Endothelial cell of umbilical vein (primary cell): ENCODE data around the gene MAN1A1. TPM values are rescaled to one million over a fixed set of nuclear protein-coding genes. Genes with fewer than 3 reads are reported as not detected.

Source experiments
- BruUV-seq: library from RNA; stranded (reverse); fragments of 400-500 nt; replicated peaks from 2 replicates; lab custom pipeline; 2021; lab: Mats Ljungman, UMichigan
- CTCF ChIA-PET: fragments of 300-600, 350-600 bp; sonication (Branson Sonifier 250); formaldehyde crosslinking; loops from one replicate; lab custom pipeline; 2021; ENCODE audit warnings: antibody characterized with exemption, inconsistent platforms; lab: Charles Lee
- POLR2A ChIA-PET: fragments of 300-600, 350-600 bp; sonication (Branson Sonifier 250); formaldehyde crosslinking; loops from one replicate; lab custom pipeline; 2021; ENCODE audit warnings: antibody characterized with exemption, inconsistent platforms; lab: Charles Lee
- DNase-seq: peaks from one replicate; pipeline ENCODE4 v3.0.0-alpha.2; 2011; ENCODE audit warnings: low read depth, low spot score
- FAIRE-seq: peaks from 2 replicates; lab custom pipeline; 2011; peaks lifted over from hg19 to GRCh38; lab: Jason Lieb, UNC
- H2AFZ ChIP-seq: 2 replicates; pipeline ENCODE4 v1.6.0; 2012; ENCODE audit warnings: low read depth, low read length, control low read depth, inconsistent platforms
- H3K27ac ChIP-seq: 2 replicates; pipeline ENCODE4 v1.5.1; 2011; ENCODE audit warnings: low read depth, mild to moderate bottlenecking, control low read depth, low read length, moderate library complexity; ENCODE audit not compliant: insufficient read depth
- H3K27me3 ChIP-seq, 2 experiments: 2 replicates each; pipeline versions ENCODE4 v1.6.0 to v1.6.1; 2011; ENCODE audit warnings: low read length in 2 of 2, mixed read lengths in 1 of 2; ENCODE audit not compliant: control insufficient read depth in 2 of 2, insufficient read depth in 2 of 2
- H3K36me3 ChIP-seq, 2 experiments: 2 replicates in 1 of 2; 3 replicates in 1 of 2; pipeline ENCODE4 v1.5.1; 2011; ENCODE audit warnings: low read length in 2 of 2, mild to moderate bottlenecking in 1 of 2, moderate library complexity in 1 of 2; ENCODE audit not compliant: control insufficient read depth in 2 of 2, insufficient read depth in 2 of 2; ENCODE audit errors: extremely low read depth in 1 of 2
- H3K4me1 ChIP-seq: 3 replicates; pipeline ENCODE4 v1.5.1; 2011; ENCODE audit warnings: mild to moderate bottlenecking, low read length; ENCODE audit not compliant: control insufficient read depth, insufficient read depth; ENCODE audit errors: extremely low read depth
- H3K4me2 ChIP-seq: 2 replicates; pipeline ENCODE4 v1.6.1; 2011; ENCODE audit warnings: low read length, control low read depth, mixed read lengths; ENCODE audit not compliant: insufficient read depth
- H3K4me3 ChIP-seq, 3 experiments: fragments of 200-600 bp in 1 of 3; sonication (generic), shearing (Covaris generic) in 1 of 3; replicated peaks in 1 of 3; 2 replicates each; pipeline ENCODE4 v1.5.1; 2011 to 2016; ENCODE audit warnings: control low read depth in 3 of 3, low read length in 3 of 3, mild to moderate bottlenecking in 2 of 3, inconsistent platforms in 1 of 3, low read depth in 1 of 3, moderate library complexity in 1 of 3; ENCODE audit not compliant: insufficient read depth in 1 of 3
- H3K79me2 ChIP-seq: 2 replicates; pipeline ENCODE4 v1.6.0; 2012; ENCODE audit warnings: low read length, inconsistent platforms; ENCODE audit not compliant: control insufficient read depth, insufficient read depth
- H3K9ac ChIP-seq: replicated peaks from 2 replicates; pipeline ENCODE3; 2011; ENCODE audit warnings: low read length, control low read depth; ENCODE audit not compliant: insufficient read depth; ENCODE audit errors: extremely low read depth
- H3K9me1 ChIP-seq: replicated peaks from 3 replicates; pipeline ENCODE4 v1.6.0; 2011; ENCODE audit warnings: mild to moderate bottlenecking, low read length; ENCODE audit not compliant: control insufficient read depth, insufficient read depth; ENCODE audit errors: extremely low read depth
- H3K9me3 ChIP-seq: replicated peaks from 2 replicates; pipeline ENCODE4 v1.5.1; 2012; ENCODE audit warnings: low read length, inconsistent platforms; ENCODE audit not compliant: control insufficient read depth, insufficient read depth
- H4K20me1 ChIP-seq: replicated peaks from 2 replicates; pipeline ENCODE3; 2011; ENCODE audit warnings: mild to moderate bottlenecking, low read length; ENCODE audit not compliant: control insufficient read depth, insufficient read depth; ENCODE audit errors: extremely low read depth
- CTCF ChIP-seq, 2 donors: IDR thresholded peaks; 1 replicate in 1 of 2; 2 replicates in 1 of 2; pipeline ENCODE4 v1.5.1; 2011; ENCODE audit warnings: low read length in 2 of 2, mild to moderate bottlenecking in 2 of 2, moderate library complexity in 2 of 2, control low read depth in 1 of 2, inconsistent platforms in 1 of 2, low read depth in 1 of 2; ENCODE audit not compliant: insufficient read depth in 1 of 2; ENCODE audit errors: extremely low read depth in 1 of 2
- EZH2 ChIP-seq: IDR thresholded peaks from 2 replicates; pipeline ENCODE4 v1.6.1; 2012; ENCODE audit warnings: borderline replicate concordance, low read depth, mild to moderate bottlenecking, moderate library complexity, low read length, inconsistent platforms; ENCODE audit not compliant: severe bottlenecking
- FOS ChIP-seq: IDR thresholded peaks from 2 replicates; pipeline ENCODE4 v1.6.1; 2011; ENCODE audit warnings: mild to moderate bottlenecking, low read length, moderate library complexity, borderline replicate concordance; ENCODE audit not compliant: insufficient read depth
- GATA2 ChIP-seq: IDR thresholded peaks from 2 replicates; pipeline ENCODE4 v1.7.0; 2011; ENCODE audit warnings: low read depth, mild to moderate bottlenecking, moderate library complexity, mixed read lengths, low read length; ENCODE audit not compliant: insufficient read length, insufficient read depth
- JUN ChIP-seq: IDR thresholded peaks from 2 replicates; pipeline ENCODE4 v1.6.1; 2011; ENCODE audit warnings: borderline replicate concordance, low read depth; ENCODE audit not compliant: insufficient read length, insufficient read depth
- MAX ChIP-seq: IDR thresholded peaks from 2 replicates; pipeline ENCODE4 v1.6.1; 2011; ENCODE audit not compliant: insufficient read depth, insufficient read length
- MYC ChIP-seq: IDR thresholded peaks from one replicate; pipeline ENCODE4 v1.6.1; 2011; ENCODE audit warnings: mild to moderate bottlenecking, low read depth, low read length
- POLR2A ChIP-seq: IDR thresholded peaks from 2 replicates; pipeline ENCODE4 v1.6.1; 2012; ENCODE audit warnings: low read depth, mild to moderate bottlenecking, control low read depth, low read length
- POLR2AphosphoS5 ChIP-seq: IDR thresholded peaks from 2 replicates; pipeline ENCODE4 v1.6.1; 2012; ENCODE audit warnings: low read depth, mild to moderate bottlenecking, control low read depth, low read length, moderate library complexity; ENCODE audit not compliant: insufficient read depth
- dilution Hi-C: fragments of 300-500 bp; cut with MboI; formaldehyde crosslinking; loops from one replicate; pipeline ENCODE4 v1.15.0; 2019; ENCODE audit warnings: low sequenced_read_pairs; ENCODE audit not compliant: extremely low pct_ligation_motif_present
- intact Hi-C: fragments of 100-400 bp; cut with micrococcal nuclease; formaldehyde crosslinking; loops from one replicate; pipeline ENCODE4 v1.10.0; 2022
- polyA plus RNA-seq, 4 experiments: library from polyadenylated mRNA; depleted of rRNA in 3 of 4; stranded (reverse) in 3 of 4; unstranded in 1 of 4; fragments of >200 nt; gene quantifications; 2 replicates each; pipeline versions ENCODE4 v1.2.1 to v1.2.3, GENCODE V29; 2011 to 2012; ENCODE audit warnings: missing spikeins in 1 of 4
- total RNA-seq: library from RNA; stranded (reverse); gene quantifications from 2 replicates; pipeline ENCODE4 v1.2.3, GENCODE V29; 2021

The MAN1A1 gene
- total and polyA plus RNA-seq, 2 donors (not counting 3 experiments of a cell fraction or from before 2014, with no cell fraction given): 3.3 to 12.9 TPM

- H3K9me1 ChIP-seq: no peaks in the 10 kb centered on the region
- H3K27me3 ChIP-seq: no peaks in the 10 kb centered on the region
- no TSS peak for BruUV-seq
- H3K4me1 ChIP-seq: no peaks in the 10 kb centered on the region
- TF ChIP-seq GATA2: no peak
- TF ChIP-seq POLR2AphosphoS5: no peak
- no peak for TF ChIP-seq CTCF (IDR thresholded peaks at IDR 0.05; ENCODE audit: extremely low read depth in 1 of 2, insufficient read depth in 1 of 2, low read depth in 1 of 2, low read length in 2 of 2)
- TF ChIP-seq FOS: no peak
- TF ChIP-seq POLR2A: no peak
- no peak for TF ChIP-seq JUN
- no peak for TF ChIP-seq MYC
- no peak for TF ChIP-seq EZH2
- no peak for TF ChIP-seq MAX
- no peak for DNase-seq
- H3K36me3 ChIP-seq: no peaks in the 10 kb centered on the region
- H2AFZ ChIP-seq: no peak overlapping the region
- no peaks in the 10 kb centered on the region for H3K9me3 ChIP-seq
- intact Hi-C loops: no loop called here
- H4K20me1 ChIP-seq: no peaks in the 10 kb centered on the region
- no peak for FAIRE-seq
- dilution Hi-C loops: no loop called here
- ChIA-PET POLR2A (no interaction called here), CTCF (interaction anchor here (1.2 kb wide), 1 partner anchor 136 kb away, joined by 5 read pairs; no protein-coding TSS in a partner anchor)
- no peak overlapping the region for H3K4me2 ChIP-seq
- no peak overlapping the region for H3K4me3 ChIP-seq
- H3K9ac ChIP-seq: no peak overlapping the region
- no peaks in the 10 kb centered on the region for H3K79me2 ChIP-seq
- H3K27ac ChIP-seq: no peak overlapping the region
Observed at GRCh38 chr6:119284861-119285521, 64.6 kb downstream of the MAN1A1 start.
